Left lung (tissue), 10 donors: Measurements from ENCODE around the gene MTUS2. TPM values are rescaled to one million over a fixed set of nuclear protein-coding genes. Genes with fewer than 3 reads are reported as not detected.

Source experiments
- ATAC-seq: fragments of 200-7000 bp; cut with Tn5 transposase; one replicate; pipeline ENCODE4 v1.9.1; 2020; ENCODE audit warnings: moderate library complexity
- DNase-seq, 4 donors: peaks; one replicate each; pipeline ENCODE4 v3.0.0-alpha.2; 2013 to 2020
- H3K27ac ChIP-seq, 2 donors: fragments of 200-600 bp; sonication (generic) in 1 of 2; one replicate each; pipeline versions ENCODE4 v1.5.0 to v1.8.0; 2020 to 2021
- H3K27me3 ChIP-seq, 2 donors: fragments of 200-600 bp; sonication (generic) in 1 of 2; one replicate each; pipeline versions ENCODE4 v1.5.0 to v1.8.0; 2020 to 2021
- H3K36me3 ChIP-seq, 2 donors: fragments of 200-600 bp; sonication (generic) in 1 of 2; one replicate each; pipeline versions ENCODE4 v1.5.0 to v1.8.0; 2020 to 2021
- H3K4me1 ChIP-seq, 2 donors: fragments of 200-600 bp; one replicate each; pipeline ENCODE4 v1.8.0; 2021
- H3K4me3 ChIP-seq, 2 donors: fragments of 200-600 bp; sonication (generic) in 1 of 2; one replicate each; pipeline versions ENCODE4 v1.5.0 to v1.8.0; 2020 to 2021; ENCODE audit warnings: mild to moderate bottlenecking in 1 of 2
- H3K9me3 ChIP-seq, 2 donors: fragments of 200-600 bp; sonication (generic) in 1 of 2; one replicate each; pipeline versions ENCODE4 v1.5.0 to v1.8.0; 2020 to 2021
- intact Hi-C, 2 donors: fragments of 100-400 bp; cut with DNase I; formaldehyde crosslinking; loops; one replicate each; pipeline versions ENCODE4 v1.11.2 to v1.14.2; 2022
- polyA plus RNA-seq, 6 donors: library from polyadenylated mRNA; unstranded; fragments of 120-200 nt; gene quantifications; one replicate each; pipeline ENCODE4 v1.2.1, GENCODE V29; 2013; ENCODE audit not compliant: insufficient read length in 6 of 6
- total RNA-seq, 2 donors: library from RNA; stranded (reverse); fragmentation: NEBNext Ultra II Directional; extraction: Animal tissue kit (Norgen Biotek cat#: 25700); gene quantifications; one replicate each; pipeline ENCODE4 v1.2.1, GENCODE V29; 2021
- TF ChIP-seq, protein P1 (sequence below), 2 donors: fragments of 200-600 bp; sonication (generic) in 1 of 2; IDR thresholded peaks; one replicate each; pipeline versions ENCODE4 v1.5.0 to v1.8.0; 2021; ENCODE audit warnings: antibody characterized with exemption in 2 of 2
- donor health status: DM: no; HTN: yes; CAD: no.
- donor health status: DM: no; HTN: no; CAD: no.

The MTUS2 gene
- total and polyA plus RNA-seq, 8 donors = 0.21 to 0.92 (median 0.50) TPM

DNA sequence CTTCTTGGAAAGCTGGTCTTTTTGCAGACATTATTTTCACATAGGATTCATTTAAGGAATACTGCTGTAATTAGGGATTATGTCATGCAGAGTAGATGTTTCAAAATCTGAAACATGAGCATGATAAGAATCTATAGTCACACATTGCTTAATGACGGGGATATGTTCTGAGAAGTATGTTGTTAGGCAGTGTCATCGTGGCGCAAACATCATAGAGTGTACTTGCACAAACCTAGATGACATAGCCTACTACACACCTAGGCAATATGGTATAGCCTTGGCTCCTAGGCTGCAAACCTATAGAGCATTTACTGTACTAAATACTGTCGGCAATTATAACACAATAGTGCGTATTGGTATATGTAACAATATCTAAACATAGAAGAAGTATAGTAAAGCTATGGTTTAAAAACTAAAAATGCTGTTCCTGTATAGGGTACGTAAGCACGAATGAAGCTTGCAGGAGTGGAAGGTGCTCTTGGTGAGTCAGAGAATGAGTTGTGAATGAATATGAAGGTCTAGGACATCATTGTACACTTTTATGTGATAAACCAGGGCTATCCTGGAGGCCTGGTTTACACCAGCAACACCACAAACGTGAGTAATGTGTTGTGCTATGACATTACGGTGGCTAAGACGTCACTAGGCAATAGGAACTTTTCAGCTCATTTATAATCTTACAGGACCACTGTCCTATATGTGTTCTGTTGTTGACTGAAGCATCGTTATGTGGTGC lies 283.1 kb downstream of the MTUS2 start:
- TF ChIP-seq, protein P1, sequence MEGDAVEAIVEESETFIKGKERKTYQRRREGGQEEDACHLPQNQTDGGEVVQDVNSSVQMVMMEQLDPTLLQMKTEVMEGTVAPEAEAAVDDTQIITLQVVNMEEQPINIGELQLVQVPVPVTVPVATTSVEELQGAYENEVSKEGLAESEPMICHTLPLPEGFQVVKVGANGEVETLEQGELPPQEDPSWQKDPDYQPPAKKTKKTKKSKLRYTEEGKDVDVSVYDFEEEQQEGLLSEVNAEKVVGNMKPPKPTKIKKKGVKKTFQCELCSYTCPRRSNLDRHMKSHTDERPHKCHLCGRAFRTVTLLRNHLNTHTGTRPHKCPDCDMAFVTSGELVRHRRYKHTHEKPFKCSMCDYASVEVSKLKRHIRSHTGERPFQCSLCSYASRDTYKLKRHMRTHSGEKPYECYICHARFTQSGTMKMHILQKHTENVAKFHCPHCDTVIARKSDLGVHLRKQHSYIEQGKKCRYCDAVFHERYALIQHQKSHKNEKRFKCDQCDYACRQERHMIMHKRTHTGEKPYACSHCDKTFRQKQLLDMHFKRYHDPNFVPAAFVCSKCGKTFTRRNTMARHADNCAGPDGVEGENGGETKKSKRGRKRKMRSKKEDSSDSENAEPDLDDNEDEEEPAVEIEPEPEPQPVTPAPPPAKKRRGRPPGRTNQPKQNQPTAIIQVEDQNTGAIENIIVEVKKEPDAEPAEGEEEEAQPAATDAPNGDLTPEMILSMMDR (IDR thresholded peaks at IDR 0.05) = no peak
- H3K9me3 ChIP-seq = no peaks in the 10 kb centered on the region
- H3K4me3 ChIP-seq = no peak overlapping the region
- H3K27me3 ChIP-seq = no peaks in the 10 kb centered on the region
- H3K36me3 ChIP-seq = no peaks in the 10 kb centered on the region
- DNase-seq = no peak
- intact Hi-C loops = no loop called here
- no peak for ATAC-seq
- H3K4me1 ChIP-seq = no peaks in the 10 kb centered on the region
- H3K27ac ChIP-seq = no peak overlapping the region

GRCh38 chr13:29104461-29104860 lies 284.3 kb downstream of the MTUS2 start:
- ATAC-seq (no peak), DNase-seq (no peak)
- Histone ChIP-seq H3K27ac (no peak overlapping the region), H3K4me1 (no peaks in the 10 kb centered on the region), H3K36me3 (no peaks in the 10 kb centered on the region), H3K9me3 (no peaks in the 10 kb centered on the region), H3K27me3 (no peaks in the 10 kb centered on the region), H3K4me3 (no peak overlapping the region)
- intact Hi-C loops = no loop called here
- TF ChIP-seq, protein P1 (IDR thresholded peaks at IDR 0.05) = no peak

- DNase-seq (no peak), ATAC-seq (no peak)
- no peak overlapping the region for H3K27ac ChIP-seq
- H3K9me3 ChIP-seq = no peaks in the 10 kb centered on the region
- no peaks in the 10 kb centered on the region for H3K4me1 ChIP-seq
- TF ChIP-seq, protein P1 (IDR thresholded peaks at IDR 0.05) = no peak
- intact Hi-C loops = no loop called here
- H3K4me3 ChIP-seq = no peak overlapping the region
- H3K36me3 ChIP-seq = no peaks in the 10 kb centered on the region
- H3K27me3 ChIP-seq = no peaks in the 10 kb centered on the region
Observed at GRCh38 chr13:29105779-29106178, 285.6 kb downstream of the MTUS2 start.

DNA sequence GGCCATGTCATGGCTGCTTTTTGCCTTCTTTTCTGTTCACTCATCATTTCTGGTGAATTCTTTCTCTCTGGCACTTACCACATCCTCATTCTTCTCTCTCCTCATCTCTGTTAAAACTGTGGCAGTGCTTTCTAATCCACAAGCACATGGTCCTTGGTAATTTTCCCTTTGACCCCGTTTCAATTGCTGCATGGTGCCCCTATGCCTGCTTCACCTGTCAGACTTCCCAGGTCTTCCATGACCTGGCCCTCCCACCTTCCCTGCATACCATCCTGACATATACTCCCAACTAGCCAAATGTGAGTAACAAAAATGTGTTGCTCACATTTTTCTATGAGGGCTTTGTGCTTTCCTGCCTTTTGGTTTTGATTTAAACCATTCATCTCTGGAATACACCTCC lies 286.5 kb downstream of the MTUS2 start:
- intact Hi-C loops = no loop called here
- Histone ChIP-seq H3K9me3 (no peaks in the 10 kb centered on the region), H3K36me3 (no peaks in the 10 kb centered on the region), H3K4me1 (no peaks in the 10 kb centered on the region), H3K27ac (no peak overlapping the region), H3K27me3 (no peaks in the 10 kb centered on the region), H3K4me3 (no peak overlapping the region)
- ATAC-seq (no peak), DNase-seq (no peak)
- TF ChIP-seq, protein P1 (IDR thresholded peaks at IDR 0.05) = no peak

- H3K36me3 ChIP-seq = no peaks in the 10 kb centered on the region
- no peak overlapping the region for H3K4me3 ChIP-seq
- DNase-seq = no peak
- no peak for ATAC-seq
- no peak overlapping the region for H3K27ac ChIP-seq
- H3K4me1 ChIP-seq = no peaks in the 10 kb centered on the region
- intact Hi-C loops = no loop called here
- H3K27me3 ChIP-seq = no peaks in the 10 kb centered on the region
- TF ChIP-seq, protein P1 (IDR thresholded peaks at IDR 0.05) = no peak
- no peaks in the 10 kb centered on the region for H3K9me3 ChIP-seq
Observed at GRCh38 chr13:29108068-29108786, 288.1 kb downstream of the MTUS2 start.
